HG03457 (cell line): ENCODE results near the gene TXNL4B.

Experiments used
- ATAC-seq: cut with Tn5 transposase; IDR thresholded peaks from one replicate; pipeline ENCODE4 v1.9.1; 2021; ENCODE audit warnings: moderate number of reproducible peaks; ENCODE audit not compliant: unreplicated experiment

The TXNL4B gene

GRCh38 chr16:72093448-72094265, at the start of gene TXNL4B, which contains the start of gene DHX38:
TXNL4B (minus strand) TSS chr16:72093620; CDS start chr16:72090749, 2,871 bp downstream.
DHX38 (plus strand) TSS chr16:72093847; CDS start chr16:72096158, 2,311 bp downstream.
- ATAC-seq = peak; percentile 97

DNA sequence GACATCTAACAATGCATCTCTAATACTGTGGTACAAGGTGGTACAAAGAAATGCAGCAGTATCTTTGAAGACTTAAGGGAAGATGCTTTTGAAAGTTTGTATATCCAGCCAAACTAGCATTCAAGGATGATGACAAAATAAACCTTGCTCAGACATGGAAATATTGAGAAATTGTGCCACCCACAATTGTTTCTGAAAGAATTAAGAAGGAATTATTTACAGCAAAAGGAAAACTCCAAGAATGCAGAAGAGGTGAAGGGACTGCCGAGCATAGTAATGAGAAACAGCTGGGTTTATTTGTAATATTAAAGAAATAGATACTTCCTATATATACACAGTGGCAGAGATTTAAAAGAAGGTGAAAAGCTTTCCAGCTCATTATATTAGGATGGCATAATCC, 49.1 kb upstream of the TXNL4B start:
- ATAC-seq = no peak

DNA sequence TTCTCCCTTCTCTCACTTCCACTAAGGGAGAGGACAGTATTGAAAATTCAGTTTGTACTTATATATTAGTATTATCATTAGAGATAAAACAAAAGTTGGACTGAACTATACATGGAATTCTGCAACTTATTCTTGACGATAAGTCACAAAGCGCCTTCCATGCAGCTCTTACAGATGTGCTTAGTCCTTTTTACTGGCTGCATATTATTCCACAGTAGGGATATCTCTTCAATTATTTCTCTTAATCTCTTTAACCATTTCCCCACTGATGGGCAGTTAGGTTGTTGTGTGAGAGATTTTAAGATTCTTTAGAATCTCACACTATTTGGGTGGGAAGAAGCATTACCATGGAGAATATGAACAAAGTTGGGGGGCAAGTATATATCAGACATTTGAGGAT, 46.5 kb upstream of the TXNL4B start:
- no peak for ATAC-seq

GRCh38 chr16:72138064-72138572, 44.7 kb upstream of the TXNL4B start:
- no peak for ATAC-seq

DNA sequence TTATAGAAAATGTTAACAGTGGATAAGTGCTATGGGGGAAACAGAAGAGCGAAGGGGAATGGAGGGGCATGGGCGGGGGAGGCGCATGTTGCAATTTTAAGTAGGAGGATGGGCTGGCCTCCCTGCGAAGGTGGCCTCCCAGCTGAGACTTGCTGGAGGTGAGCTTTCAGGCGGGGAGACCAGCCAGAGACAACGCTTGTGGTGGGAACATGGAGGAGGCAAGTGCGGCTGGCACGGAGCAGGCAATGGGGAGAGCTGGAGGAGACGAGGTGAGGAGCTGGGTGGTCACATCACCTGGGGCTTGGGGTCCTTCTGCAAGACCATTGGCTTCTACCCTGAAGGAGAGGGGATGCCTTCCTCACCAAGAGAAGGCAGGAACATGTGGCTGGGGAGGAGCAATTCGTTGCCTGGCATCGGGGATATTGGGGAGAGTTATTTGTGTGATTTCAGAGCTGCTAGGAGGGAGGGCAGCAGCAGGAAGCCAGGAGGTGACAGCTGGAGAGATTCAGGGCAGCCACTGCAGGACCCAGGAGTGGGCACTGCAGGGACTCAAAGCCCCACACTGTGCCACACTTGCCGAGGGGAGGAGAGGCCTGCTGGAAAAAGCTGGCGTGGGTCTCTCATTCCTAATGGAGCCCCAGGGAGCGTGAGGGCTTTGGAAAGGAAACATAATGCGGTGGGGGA, 44.1 kb upstream of the TXNL4B start:
- no peak for ATAC-seq

DNA sequence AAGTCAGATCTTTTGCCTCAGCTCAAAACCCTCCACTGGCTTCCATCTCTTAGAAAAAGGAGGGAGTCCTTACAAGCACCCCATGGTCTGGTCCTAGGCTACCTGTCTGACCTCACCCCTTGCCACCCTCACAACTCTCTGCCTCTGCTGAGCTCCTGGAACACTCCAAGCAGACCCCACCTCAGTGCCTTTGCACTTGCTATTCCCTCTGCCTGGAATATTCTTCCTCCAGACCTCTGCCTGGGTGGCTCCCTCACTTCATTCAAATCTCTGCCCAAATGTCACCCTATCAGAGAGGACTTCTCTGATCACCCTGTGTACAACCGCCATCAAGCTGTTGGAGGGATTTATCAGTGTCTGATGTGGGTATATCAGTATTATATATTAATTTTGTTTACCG, 41.1 kb upstream of the TXNL4B start:
- no peak for ATAC-seq

GRCh38 chr16:72132726-72133125, 39.3 kb upstream of the TXNL4B start:
- ATAC-seq = no peak

- ATAC-seq = no peak
Measured at GRCh38 chr16:72131036-72131435, 37.6 kb upstream of the TXNL4B start.

DNA sequence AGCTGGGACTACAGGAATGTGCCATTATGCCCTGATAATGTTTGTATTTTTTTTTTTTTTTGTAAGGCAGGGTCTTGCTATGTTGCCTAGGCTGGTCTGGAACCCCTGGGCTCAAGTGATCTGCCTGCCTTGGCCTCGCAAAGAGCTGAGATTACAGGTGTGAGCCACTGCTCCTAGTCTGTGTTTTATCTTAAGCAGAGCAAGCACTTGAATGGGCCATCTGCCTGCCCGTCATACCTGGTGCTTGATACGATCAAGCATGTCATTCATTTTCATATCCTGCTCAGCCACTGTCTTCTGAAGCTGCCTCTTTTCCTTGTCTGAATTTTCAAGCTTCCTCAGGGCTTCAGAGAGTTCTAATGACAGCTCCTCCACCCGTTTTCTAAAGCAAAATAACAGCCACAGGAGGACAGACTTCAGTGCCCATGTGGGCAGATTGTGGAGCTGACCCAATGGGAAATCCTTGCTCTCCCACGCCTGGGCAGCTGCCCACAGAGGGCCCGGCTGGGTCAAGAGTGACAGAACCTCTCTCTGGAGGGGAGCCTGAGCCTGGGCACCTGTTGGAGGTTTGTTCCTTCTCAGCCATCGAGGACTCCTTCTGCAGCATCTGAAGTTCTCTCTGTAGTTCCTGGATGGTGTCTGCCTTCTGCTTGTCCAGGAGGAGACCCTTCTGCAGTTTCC, 36.7 kb upstream of the TXNL4B start:
- ATAC-seq = no peak

DNA sequence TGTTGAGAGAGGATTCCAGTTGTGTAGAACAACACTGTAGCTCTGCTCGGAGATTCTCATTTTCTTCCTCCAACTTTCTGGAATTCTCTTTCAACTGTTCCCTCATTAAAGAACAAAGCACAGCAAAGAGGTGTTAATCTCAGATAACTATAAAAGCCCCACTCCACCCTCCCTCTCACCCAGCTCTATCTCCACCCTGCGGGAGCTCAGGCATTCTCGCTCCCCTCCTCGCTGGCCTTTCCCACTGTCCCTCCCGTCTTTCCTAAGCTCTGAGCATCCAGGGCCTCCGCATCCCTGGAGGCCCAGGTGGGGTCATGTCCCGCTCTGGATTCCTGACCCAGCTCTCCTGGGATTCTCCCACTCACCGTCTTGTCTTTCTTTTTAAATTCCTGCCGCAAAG, 35.3 kb upstream of the TXNL4B start:
- ATAC-seq = no peak

DNA sequence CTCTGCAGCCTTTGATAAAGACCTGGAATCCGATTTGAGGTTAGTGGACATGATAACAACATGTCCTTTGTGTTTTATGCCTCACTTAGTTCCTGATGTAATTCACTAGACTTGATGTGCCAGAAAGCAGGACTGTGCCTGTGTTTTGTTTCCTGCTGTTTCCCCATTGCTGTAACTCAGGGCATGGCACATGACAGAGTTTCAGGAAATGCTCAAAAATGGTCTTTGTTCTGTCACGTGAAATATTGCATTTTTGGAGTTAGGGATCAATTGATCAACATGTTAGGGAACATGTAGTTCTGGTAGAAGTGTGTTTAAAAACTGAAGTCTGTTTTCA, 33.0 kb upstream of the TXNL4B start:
- ATAC-seq = no peak

DNA sequence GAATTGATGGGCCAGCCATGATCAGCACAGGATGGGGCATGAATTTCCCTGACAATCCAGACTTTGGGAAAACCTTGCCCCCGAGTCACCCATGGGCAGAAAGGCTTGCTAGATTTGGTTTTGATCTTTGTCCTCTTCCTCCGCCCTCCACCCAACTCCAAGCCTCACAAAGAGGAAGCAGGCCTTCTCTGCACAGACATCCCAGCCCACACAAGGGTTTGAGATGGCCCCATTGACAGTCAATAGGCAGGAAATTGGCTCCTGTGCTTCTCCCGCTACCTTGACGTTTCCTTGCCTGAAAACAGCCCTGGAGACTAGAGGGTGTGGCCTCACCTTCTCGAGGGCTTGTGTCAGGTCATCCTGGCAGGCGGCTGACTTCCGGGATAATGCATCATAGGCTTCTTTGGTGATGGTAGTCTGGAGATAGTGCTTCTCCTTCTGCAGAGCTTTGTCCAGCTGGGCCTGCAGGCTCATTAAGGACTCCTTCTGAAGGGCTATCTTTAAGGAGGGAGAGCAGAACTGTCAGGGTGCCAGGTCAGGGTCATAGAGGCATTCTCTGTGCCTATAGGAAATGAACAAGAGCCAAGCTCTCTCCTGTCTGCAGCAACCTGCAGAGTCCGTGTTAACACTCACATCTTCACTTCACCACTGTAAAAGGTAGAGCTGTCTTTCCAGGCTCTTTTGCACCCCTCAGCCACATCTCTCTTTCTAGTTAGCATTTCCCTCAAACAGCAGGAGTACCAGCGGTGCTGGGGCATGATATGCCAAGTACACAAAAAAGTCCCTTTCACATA, 32.4 kb upstream of the TXNL4B start:
- no peak for ATAC-seq

DNA sequence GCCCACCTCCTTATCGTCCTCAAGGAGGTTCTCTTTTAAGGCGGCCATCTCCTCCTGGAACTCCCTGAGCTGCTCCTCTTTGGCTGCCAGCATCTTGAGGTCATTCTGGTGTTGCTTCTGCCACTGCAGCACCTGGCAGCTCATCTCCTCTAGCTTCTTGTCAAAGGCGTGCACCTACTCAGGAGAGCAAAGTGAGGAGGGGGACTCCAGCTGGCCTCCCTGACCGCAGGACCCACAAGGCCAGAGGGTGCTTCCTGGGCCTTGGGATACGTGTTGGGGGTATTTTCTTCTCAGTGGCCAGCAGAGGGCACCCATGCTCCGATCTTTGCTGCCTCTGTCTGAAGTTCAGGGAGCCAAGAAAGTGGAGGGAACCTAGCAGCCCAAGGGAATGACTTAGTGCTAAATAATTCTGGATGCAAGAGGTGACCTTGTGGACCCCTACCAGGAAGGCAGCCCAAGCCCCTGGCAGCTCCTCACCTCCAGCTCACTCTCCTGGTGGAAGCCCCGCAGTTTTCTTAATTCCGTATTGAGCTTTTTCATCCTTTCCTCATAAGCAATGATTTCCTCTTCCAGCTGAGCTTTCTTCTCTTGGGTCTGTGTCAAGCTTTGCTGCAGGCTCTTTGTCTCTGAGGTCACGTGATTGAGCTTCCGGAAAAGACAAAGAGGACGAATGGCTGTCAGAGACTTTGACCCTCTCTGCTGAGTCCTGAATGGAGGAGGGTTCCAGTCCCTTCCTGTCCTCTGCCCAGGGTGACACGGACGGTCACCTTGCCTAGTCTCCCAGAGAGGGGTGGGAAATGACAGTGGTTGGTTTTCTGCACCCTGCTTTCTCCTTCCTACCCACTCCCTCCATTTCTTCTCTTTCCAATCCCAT, 31.6 kb upstream of the TXNL4B start:
- ATAC-seq = no peak

- ATAC-seq = no peak
Measured at GRCh38 chr16:72124148-72124547, 30.7 kb upstream of the TXNL4B start.

- no peak for ATAC-seq
Measured at GRCh38 chr16:72123426-72123825, 30.0 kb upstream of the TXNL4B start.

GRCh38 chr16:72122916-72123315, 29.5 kb upstream of the TXNL4B start:
- ATAC-seq = no peak

DNA sequence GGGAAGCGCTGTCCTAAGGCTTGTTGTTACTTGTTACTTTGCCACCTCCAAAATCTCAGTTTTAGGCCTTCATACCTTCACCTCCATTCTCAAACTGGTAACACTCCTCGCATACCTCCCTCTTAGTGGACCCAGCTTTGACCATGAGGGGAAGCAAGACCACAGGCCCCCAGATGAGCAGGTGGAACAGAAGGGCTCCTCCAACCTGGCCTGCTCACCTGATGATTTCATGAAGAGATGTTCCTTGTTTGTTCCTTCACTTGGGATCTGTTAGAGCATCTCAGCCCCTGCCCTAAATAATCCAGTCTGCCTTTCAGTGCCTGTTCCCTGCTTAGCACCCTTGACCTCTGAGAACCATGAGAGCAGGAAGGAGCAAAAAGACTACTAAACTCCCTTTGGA, 28.9 kb upstream of the TXNL4B start:
- ATAC-seq = no peak

DNA sequence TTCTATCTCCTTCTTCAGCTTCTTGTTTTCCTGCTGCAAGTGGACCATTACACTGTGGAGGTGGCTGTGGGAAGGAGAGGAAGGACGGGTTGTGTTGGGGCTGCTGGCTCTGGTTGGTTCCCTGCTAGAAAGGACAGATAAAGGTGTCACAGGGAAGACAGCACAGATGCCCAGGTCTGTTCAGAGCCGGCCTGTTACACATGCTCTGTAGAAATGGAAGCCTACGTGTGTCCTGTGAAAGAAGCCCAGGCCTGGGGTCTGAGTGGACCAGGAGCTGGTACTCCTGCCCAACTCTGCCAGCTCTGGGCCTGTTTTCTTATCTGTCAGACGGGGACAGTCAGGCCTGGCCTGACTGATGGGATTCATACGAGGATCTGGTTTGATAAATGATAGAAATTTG, 26.6 kb upstream of the TXNL4B start:
- no peak for ATAC-seq

DNA sequence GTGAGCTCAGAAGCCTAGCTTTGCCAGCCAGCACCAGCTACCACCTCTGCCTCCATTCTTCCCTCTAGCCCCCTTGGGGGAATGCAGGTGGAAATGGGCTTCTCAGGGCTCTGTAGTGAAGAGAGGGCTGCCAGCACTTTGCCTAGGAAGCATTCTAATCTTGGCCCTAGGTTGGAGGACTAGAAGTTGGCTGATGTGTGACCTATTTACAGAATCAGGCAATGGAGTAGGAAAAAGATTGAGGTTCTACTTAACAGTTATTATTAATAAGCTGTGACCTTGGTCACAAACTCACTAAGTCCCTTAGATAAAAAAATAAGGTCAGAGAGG, 20.2 kb upstream of the TXNL4B start:
- no peak for ATAC-seq
